ENCODE measurements around the gene OVOL3.
"Not testable (repeated sequence)": the region's sequence is repeated elsewhere in the genome, so short reads cannot be mapped to it uniquely, and the experiment has no call there.

Gene OVOL3

GRCh38 chr19:36110487-36111199 lies at the start of gene OVOL3:
Gene OVOL3 (plus strand): TSS chr19:36111143. CDS start chr19:36111203, 60 bp downstream.
- DNase-seq (ENCODE audit: low read depth in 2 of 2): no peak

- DNase-seq (ENCODE audit: low read depth in 2 of 2): no peak
These were observed 49.6 kb upstream of the OVOL3 start for GRCh38 chr19:36061367-36061766.

GRCh38 chr19:36064826-36065225 lies 46.1 kb upstream of the OVOL3 start:
- no peak for DNase-seq (ENCODE audit: low read depth in 2 of 2)

- DNase-seq (ENCODE audit: low read depth in 2 of 2): no peak
These were observed 43.3 kb upstream of the OVOL3 start for GRCh38 chr19:36067681-36068080.

- not testable (repeated sequence) for DNase-seq (ENCODE audit: low read depth in 2 of 2)
These were observed 42.0 kb upstream of the OVOL3 start for GRCh38 chr19:36068810-36069499.

- no peak for DNase-seq (ENCODE audit: low read depth in 2 of 2)
These were observed 38.9 kb upstream of the OVOL3 start for GRCh38 chr19:36072081-36072480.

GRCh38 chr19:36073121-36073876 lies 37.6 kb upstream of the OVOL3 start:
- no peak for DNase-seq (ENCODE audit: low read depth in 2 of 2)

- DNase-seq (ENCODE audit: low read depth in 2 of 2): no peak
These were observed 31.5 kb upstream of the OVOL3 start for GRCh38 chr19:36079389-36079945.

- no peak for DNase-seq (ENCODE audit: low read depth in 2 of 2)
These were observed 29.6 kb upstream of the OVOL3 start for GRCh38 chr19:36081385-36081784.

- DNase-seq (ENCODE audit: low read depth in 2 of 2): no peak
These were observed 29.0 kb upstream of the OVOL3 start for GRCh38 chr19:36081894-36082293.

- no peak for DNase-seq (ENCODE audit: low read depth in 2 of 2)
These were observed 28.0 kb upstream of the OVOL3 start for GRCh38 chr19:36082916-36083315.

- DNase-seq (ENCODE audit: low read depth in 2 of 2): no peak
These were observed 26.5 kb upstream of the OVOL3 start for GRCh38 chr19:36084231-36085009.

- no peak for DNase-seq (ENCODE audit: low read depth in 2 of 2)
These were observed 24.6 kb upstream of the OVOL3 start for GRCh38 chr19:36086326-36086725.

- DNase-seq (ENCODE audit: low read depth in 2 of 2): no peak
These were observed 21.1 kb upstream of the OVOL3 start for GRCh38 chr19:36089847-36090246.

GRCh38 chr19:36090910-36091695 lies 19.8 kb upstream of the OVOL3 start:
- DNase-seq (ENCODE audit: low read depth in 2 of 2): no peak

- DNase-seq (ENCODE audit: low read depth in 2 of 2): no peak
These were observed 18.4 kb upstream of the OVOL3 start for GRCh38 chr19:36092566-36092965.

GRCh38 chr19:36093146-36093662 lies 17.7 kb upstream of the OVOL3 start:
- no peak for DNase-seq (ENCODE audit: low read depth in 2 of 2)

GRCh38 chr19:36093687-36094086 lies 17.3 kb upstream of the OVOL3 start:
- DNase-seq (ENCODE audit: low read depth in 2 of 2): no peak

- no peak for DNase-seq (ENCODE audit: low read depth in 2 of 2)
These were observed 13.9 kb upstream of the OVOL3 start for GRCh38 chr19:36097036-36097435.

- no peak for DNase-seq (ENCODE audit: low read depth in 2 of 2)
These were observed 11.7 kb upstream of the OVOL3 start for GRCh38 chr19:36099166-36099785.

Measured in stimulated activated CD4-positive, alpha-beta T cell treated with anti-CD3 and anti-CD28 coated beads, Interleukin-1b, Interleukin-23, amount 100 ng/mL, for 1 hour (primary cell).